H1 (cell line): ENCODE measurements around the gene CFAP298.
A peak's percentile ranks its signal among the peaks of the same experiment; 100 is the strongest.

Experiments used
- HDAC2 ChIP-seq, 2 experiments: fragments of 300-600 bp in 1 of 2; sonication (generic) in 1 of 2; IDR thresholded peaks; 2 replicates each; pipeline ENCODE4 v1.6.1; 2011 to 2012; ENCODE audit warnings: low read depth in 2 of 2, low read length in 2 of 2, mild to moderate bottlenecking in 2 of 2, moderate library complexity in 2 of 2, borderline replicate concordance in 1 of 2, inconsistent platforms in 1 of 2
- JUN ChIP-seq: IDR thresholded peaks from 2 replicates; pipeline ENCODE4 v1.6.1; 2011; ENCODE audit warnings: low read depth, mild to moderate bottlenecking, improper control_type of control experiment, low read length
- POLR2A ChIP-seq, 2 experiments: IDR thresholded peaks; 1 replicate in 1 of 2; 2 replicates in 1 of 2; pipeline ENCODE4 v1.6.1; 2011; ENCODE audit warnings: low read depth in 2 of 2, low read length in 2 of 2, mild to moderate bottlenecking in 2 of 2; ENCODE audit errors: control extremely low read depth in 1 of 2
- POLR2AphosphoS5 ChIP-seq: IDR thresholded peaks from 2 replicates; pipeline ENCODE4 v1.6.1; 2011; ENCODE audit warnings: low read depth, low read length
- RAD21 ChIP-seq, 2 experiments: IDR thresholded peaks in 1 of 2; conservative IDR thresholded peaks in 1 of 2; 2 replicates each; pipeline ENCODE4 v1.6.1; 2011; ENCODE audit warnings: low read depth in 2 of 2, low read length in 2 of 2, improper control_type of control experiment in 1 of 2, inconsistent platforms in 1 of 2, mild to moderate bottlenecking in 1 of 2, moderate library complexity in 1 of 2
- RFX5 ChIP-seq: IDR thresholded peaks from 2 replicates; pipeline ENCODE4 v1.6.1; 2011; ENCODE audit warnings: low read depth, low read length, improper control_type of control experiment, borderline replicate concordance
- TF ChIP-seq, protein P1 (sequence below), 3 experiments: IDR thresholded peaks; 1 replicate in 2 of 3; 2 replicates in 1 of 3; pipeline versions ENCODE4 v1.5.1 to v1.6.1; 2011; ENCODE audit warnings: low read length in 3 of 3, mild to moderate bottlenecking in 3 of 3, inconsistent platforms in 2 of 3, low read depth in 1 of 3, moderate library complexity in 1 of 3; ENCODE audit not compliant: insufficient read depth in 1 of 3; ENCODE audit errors: control extremely low read depth in 1 of 3

GRCh38 chr21:32562426-32562825 lies 49.8 kb downstream of the CFAP298 start:
- TF ChIP-seq, protein P1, sequence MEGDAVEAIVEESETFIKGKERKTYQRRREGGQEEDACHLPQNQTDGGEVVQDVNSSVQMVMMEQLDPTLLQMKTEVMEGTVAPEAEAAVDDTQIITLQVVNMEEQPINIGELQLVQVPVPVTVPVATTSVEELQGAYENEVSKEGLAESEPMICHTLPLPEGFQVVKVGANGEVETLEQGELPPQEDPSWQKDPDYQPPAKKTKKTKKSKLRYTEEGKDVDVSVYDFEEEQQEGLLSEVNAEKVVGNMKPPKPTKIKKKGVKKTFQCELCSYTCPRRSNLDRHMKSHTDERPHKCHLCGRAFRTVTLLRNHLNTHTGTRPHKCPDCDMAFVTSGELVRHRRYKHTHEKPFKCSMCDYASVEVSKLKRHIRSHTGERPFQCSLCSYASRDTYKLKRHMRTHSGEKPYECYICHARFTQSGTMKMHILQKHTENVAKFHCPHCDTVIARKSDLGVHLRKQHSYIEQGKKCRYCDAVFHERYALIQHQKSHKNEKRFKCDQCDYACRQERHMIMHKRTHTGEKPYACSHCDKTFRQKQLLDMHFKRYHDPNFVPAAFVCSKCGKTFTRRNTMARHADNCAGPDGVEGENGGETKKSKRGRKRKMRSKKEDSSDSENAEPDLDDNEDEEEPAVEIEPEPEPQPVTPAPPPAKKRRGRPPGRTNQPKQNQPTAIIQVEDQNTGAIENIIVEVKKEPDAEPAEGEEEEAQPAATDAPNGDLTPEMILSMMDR (IDR thresholded peaks at IDR 0.05; ENCODE audit: control extremely low read depth in 1 of 3, insufficient read depth in 1 of 3, low read depth in 1 of 3, low read length in 3 of 3), result peak; percentile 8 to 66 (median 61)
- TF ChIP-seq POLR2AphosphoS5, result no peak
- peak; percentile 75 to 81 for TF ChIP-seq RAD21 (IDR thresholded peaks at IDR 0.05 in 1 of 2, conservative IDR thresholded peaks at IDR 0.05 in 1 of 2; ENCODE audit: low read depth in 2 of 2, low read length in 2 of 2)
- no peak for TF ChIP-seq JUN
- TF ChIP-seq POLR2A (IDR thresholded peaks at IDR 0.05; ENCODE audit: control extremely low read depth in 1 of 2, low read depth in 2 of 2, low read length in 2 of 2), result no peak
- no peak for TF ChIP-seq HDAC2 (IDR thresholded peaks at IDR 0.05; ENCODE audit: borderline replicate concordance in 1 of 2, low read depth in 2 of 2, low read length in 2 of 2)
- TF ChIP-seq RFX5, result no peak
